NCI-H2107 treated with DMSO at 0.1 percent for 48 hours (cell line): ENCODE measurements around the gene SAP30L.
A peak's percentile ranks its signal among the peaks of the same experiment; 100 is the strongest.

Experiments
- DNase-seq: peaks from one replicate; lab custom pipeline; 2025; ENCODE audit not compliant: unreplicated experiment; lab: John Stamatoyannopoulos, UW

The SAP30L gene

DNA sequence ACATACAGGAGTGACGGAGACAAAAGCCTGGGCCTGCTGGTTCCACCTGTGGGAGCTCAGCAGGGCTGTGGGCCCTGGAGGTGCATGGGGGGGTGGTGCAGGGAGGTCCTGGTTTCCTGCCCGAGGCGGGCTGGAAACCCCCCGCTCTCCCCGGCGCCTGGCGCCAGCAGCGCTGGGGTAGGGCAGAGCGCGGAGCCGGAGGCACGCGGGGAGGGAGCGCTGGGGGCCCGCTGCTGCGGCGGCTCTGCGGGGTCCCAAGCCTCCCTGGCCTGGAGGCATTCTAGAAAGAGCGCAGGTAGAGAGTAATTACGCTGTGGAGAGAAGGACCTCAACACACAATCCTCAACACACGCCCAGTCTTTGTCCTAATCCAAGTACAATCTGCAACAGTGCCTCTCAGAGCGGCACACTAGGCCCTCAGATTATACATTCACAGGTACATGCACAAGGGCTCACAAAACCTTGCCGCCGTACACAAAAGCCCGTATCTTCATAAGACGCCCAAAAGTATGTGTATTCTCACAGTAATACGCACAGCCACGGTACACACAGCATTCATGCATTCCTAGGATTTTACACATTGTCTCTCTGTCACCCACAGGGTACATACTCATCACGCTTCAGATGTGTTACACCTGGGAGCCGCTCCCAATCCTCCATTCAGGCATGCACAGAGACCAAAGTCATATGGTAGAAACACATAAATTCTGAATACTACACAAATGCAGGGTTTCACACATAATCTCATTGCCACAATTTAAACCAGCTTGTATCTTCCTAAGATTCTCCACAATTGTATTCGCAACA, 34.4 kb downstream of the SAP30L start:
- DNase-seq: no peak

DNA sequence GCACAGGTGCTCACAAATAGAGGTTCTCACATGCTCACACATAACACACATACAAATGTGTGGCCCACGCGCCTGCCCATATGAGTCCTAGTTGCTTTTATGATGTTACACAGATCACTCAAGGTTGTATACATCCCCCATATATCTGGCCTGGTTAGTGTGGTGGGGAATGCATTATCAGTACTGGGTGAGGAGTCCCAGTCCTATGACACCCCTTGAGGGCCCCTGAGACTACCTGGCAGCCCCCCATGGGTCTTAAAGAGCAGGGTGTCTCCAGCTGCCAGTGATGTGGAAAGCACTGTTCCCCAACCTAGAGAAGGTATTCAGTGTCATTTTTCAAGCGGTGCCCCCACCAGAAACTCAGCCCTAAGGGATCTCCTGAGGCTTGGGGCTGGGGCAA, 35.0 kb downstream of the SAP30L start:
- DNase-seq: no peak

- DNase-seq: no peak
Observed at GRCh38 chr5:154481584-154482381, 36.0 kb downstream of the SAP30L start.

DNA sequence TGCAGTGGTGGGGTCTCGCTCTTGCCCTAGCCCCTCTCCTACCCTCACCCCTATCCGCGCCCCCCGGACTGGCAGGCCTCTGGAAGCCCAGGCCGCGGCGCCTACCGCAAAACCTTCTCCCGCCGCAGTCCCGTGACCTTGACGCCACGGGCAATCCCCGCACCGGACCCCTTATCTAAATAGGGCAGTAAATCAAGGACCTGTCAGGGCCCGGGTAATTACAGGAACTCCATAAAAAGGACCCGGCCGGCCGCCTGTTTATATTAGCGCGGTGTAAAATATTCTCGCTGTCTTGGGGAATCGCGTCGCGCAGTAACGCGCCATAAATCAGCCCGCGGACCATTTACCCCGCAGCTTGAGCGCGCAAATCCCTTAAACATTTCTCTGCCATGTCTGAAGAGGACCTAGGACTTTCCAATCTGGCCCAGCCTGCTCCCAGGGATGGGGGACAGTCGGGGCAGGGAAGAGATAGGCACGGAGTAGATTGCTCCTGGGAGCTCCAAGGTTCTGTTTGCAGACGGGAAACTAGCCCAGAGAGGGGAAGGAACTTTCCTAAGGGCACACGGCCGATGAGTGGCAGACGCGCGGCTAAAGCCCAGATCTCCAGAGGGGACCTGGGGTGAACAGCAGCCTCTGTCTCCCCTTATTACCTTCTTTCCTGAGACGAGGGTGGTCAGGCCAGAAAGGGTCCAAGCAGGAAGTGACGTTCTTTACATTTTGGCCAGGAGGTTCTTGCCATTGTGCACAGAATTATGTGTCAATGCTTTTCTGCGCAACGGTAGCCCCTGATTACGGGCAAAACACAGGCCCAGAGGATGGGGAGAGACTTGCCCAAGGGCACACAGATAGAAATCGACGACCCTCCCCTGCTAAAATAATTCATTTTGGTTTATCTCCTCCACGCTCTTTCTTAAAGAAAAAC, 37.0 kb downstream of the SAP30L start:
- no peak for DNase-seq

DNA sequence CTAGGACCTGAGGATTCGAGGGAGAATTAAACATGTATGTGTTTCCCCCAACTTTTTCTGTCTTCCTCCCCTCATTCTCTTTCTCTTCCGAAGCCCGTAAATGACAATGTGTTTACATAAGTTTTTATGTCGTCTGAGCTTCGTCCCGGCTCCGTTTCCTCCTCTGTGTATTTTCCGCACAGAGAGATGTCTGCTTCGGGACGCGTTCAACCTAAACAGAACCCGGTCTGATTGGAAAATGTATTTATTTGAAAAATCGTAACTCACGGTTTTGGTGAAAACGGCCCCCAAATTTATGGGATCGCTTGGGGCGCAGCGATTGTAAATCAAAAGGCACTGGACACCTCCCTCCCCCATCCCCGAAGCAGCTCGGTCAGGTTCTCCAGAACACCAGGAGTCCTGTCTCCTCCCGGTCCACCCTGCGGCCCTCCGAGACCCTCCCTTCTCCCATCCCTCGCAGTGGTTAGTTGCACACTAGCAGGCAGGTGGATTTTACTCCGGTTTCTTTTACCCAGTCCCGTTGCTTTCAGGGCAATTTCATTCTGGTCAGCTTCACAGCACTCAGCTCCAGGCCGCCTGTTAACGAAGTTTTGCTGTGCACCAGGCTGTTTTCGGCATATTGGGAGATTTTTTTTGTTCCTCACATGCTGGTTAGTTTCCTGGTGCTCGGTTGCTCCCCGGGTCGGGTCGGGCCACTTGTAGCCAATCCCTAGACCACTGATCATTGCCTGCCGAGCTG, 38.0 kb downstream of the SAP30L start:
- no peak for DNase-seq

DNA sequence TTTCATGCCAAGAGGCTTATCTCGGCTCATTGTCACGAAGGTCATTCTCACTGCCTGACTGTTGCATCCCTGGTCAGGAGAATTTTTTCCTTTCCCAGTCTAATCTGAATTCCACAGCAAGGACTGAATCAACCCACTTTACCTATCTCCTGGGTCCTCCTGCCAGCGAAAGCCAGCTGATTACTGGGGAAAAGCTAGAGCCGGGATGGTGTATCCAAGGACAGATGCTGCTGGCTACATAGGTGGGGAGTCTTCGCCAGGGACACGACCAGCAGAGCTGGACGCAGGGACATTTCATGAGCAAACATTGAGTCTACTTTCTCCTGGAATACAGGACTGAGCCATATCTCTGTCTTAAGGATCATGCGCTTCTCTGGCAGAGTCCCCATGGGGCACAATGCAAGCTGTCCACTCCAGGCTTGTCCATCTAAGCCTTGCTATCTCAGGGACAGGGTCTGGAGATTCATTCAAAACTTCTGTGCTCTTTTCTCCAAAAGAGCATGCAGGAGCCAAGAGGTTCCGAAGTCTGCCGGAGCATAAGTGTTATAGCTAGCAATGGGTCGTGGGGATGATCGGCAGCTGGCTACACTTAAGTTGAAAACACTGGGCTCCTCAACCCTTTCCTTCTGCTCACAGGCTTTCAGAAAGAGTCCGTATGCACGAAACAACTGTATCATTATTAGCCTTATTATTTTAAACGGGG, 38.7 kb downstream of the SAP30L start:
- no peak for DNase-seq

GRCh38 chr5:154485096-154485491, 39.3 kb downstream of the SAP30L start:
- DNase-seq: no peak

DNA sequence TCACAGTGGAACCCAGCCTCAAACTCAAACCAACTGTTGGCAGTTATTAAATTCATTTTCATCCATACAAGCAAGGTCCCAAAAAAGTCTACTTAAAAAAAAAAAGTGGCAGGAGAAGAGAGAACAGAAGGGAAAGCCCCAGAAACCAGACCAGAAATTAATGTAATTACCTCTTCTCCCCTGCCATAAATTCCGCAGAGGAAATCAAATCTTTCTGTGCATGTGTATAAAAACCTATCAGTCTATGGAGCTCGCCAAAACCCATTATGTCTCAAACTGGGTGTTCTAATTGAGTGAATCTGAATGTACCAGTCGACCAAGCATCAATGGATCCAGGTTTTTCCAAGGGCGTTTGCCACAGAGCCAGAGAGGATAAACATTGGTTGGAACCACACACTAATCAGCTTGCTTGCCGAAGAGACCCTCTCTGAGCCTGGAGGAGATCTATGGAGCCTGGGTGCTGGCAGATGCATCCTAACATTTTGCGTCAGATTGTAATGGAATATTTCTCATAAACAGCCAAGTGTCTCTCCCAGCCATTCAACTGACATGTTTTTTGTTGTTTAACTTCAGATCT, 40.1 kb downstream of the SAP30L start:
- DNase-seq: peak; percentile 15

DNA sequence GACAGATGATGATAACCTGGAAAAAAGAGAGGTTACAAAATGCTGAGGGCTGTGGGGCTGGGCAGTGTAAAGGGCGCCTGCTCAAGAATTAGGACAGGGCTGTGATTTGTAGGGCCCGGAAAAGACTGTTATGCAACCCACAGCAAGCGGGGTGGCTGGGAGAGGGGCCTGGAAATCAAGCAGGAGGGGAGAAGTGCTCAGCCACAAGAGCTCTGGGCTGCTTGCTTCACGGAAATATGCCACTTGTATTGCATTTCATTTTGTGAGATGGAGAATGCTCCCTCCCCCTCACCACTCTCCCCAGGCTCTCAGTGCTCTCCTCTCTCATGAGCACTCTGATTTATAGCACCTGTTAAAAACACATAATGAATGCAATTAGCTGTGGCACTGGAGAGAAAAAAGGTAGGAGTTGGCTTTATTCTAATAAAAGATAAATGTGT, 40.6 kb downstream of the SAP30L start:
- DNase-seq: peak; percentile 45

GRCh38 chr5:154487541-154487940, 41.7 kb downstream of the SAP30L start:
- no peak for DNase-seq

- DNase-seq: no peak
Observed at GRCh38 chr5:154491941-154492340, 46.1 kb downstream of the SAP30L start.

- no peak for DNase-seq
Observed at GRCh38 chr5:154493274-154493673, 47.5 kb downstream of the SAP30L start.

DNA sequence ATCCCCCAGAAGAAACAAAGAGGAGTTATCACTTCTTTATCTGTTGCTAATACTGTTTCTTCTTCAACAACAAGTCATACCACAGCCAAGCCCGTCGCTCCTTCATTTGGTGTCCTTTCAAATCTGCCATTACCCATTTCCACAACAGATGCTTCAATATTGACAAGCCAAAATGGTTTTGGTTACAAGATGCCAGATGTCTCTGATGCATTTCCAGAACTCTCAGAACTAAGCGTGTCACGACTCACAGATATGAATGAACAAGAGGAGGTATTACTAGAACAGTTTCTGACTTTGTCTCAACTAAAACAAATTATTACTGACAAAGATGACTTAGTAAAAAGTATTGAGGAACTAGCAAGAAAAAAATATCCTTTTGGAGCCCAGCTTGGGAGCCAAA, 48.2 kb downstream of the SAP30L start:
- no peak for DNase-seq

DNA sequence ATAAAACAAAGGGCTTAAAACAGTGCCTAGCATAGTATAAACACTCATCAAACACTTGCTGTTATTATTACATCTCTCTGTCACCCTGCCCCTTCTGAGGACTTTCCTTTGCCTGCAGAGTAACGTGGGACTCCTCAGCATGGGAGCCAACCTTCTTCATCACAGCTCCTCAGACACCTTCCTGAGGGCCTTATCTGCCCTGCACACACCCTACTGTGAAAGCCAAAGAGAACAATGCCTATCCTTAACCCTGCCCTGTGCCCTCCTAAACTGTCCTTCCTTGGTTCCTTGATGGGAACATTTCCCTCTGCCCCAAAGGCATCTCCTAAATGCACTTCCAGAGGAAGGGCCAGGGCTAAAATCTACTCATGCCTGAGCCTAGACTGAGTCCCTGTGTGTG, 52.8 kb downstream of the SAP30L start:
- DNase-seq: no peak

DNA sequence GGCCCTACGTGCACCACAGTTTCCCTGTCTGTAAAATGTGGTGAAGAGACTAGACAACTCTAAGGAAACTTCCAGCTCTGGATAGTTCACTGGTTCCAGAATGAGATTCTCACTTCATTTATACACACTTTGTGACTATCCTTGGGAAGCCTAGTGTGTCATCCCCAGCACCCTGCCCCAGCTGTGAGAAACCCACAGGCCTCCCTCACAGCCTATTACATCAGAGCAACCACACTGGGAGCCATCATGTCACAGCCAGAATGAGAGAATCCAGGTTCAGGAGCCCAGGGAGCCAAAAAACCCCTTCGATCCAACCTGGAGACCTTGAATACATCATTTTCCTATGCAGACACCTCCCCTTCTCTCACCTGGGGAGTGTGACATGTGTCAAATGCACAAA, 53.2 kb downstream of the SAP30L start:
- DNase-seq: no peak

- DNase-seq: no peak
Observed at GRCh38 chr5:154501566-154501965, 55.8 kb downstream of the SAP30L start.

DNA sequence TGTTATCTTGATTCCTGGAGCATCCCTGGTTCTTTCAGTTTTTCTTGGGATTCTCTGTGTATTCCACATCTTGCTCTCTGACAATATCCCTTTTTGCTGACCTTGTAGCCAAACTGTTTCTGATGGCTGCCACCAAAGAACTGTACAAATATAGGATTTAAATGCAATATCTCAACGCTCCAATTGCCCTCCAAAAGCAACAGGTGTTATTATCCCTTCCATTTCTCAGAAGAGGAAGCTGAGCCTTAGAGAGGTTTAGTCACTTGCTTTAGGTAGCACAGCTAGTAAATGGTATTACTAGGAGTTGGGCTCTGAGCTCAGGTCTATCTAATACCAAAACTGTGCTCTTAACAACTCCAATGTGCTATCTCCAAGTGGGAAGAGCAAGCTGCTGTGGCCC, 56.4 kb downstream of the SAP30L start:
- no peak for DNase-seq

GRCh38 chr5:154503698-154504039, 57.9 kb downstream of the SAP30L start:
- DNase-seq: no peak

GRCh38 chr5:154505567-154505966, 59.8 kb downstream of the SAP30L start:
- no peak for DNase-seq
